Stimulated activated CD4-positive, alpha-beta T cell treated with anti-CD3 and anti-CD28 coated beads, Interleukin-4, amount 100 ng/mL, for 24 hours (primary cell): ENCODE measurements around the gene FUNDC2.

Source experiments
- DNase-seq: peaks from one replicate; pipeline ENCODE4 v3.0.0-alpha.2; 2020

FUNDC2 gene

GRCh38 chrX:155070975-155071693, 44.5 kb downstream of the FUNDC2 start, which contains the start of the genes BRCC3, CMC4 and MTCP1:
Gene BRCC3 (plus strand): TSS chrX:155071508. CDS start chrX:155071528, 20 bp downstream.
Gene CMC4 (minus strand): TSS chrX:155071136. CDS start chrX:155064023, 7,113 bp downstream.
Gene MTCP1 (minus strand): TSS chrX:155071136. CDS start chrX:155066010, 5,126 bp downstream.
- peak; percentile 76 for DNase-seq

- no peak for DNase-seq
These were observed 45.1 kb downstream of the FUNDC2 start for GRCh38 chrX:155071694-155072280.

DNA sequence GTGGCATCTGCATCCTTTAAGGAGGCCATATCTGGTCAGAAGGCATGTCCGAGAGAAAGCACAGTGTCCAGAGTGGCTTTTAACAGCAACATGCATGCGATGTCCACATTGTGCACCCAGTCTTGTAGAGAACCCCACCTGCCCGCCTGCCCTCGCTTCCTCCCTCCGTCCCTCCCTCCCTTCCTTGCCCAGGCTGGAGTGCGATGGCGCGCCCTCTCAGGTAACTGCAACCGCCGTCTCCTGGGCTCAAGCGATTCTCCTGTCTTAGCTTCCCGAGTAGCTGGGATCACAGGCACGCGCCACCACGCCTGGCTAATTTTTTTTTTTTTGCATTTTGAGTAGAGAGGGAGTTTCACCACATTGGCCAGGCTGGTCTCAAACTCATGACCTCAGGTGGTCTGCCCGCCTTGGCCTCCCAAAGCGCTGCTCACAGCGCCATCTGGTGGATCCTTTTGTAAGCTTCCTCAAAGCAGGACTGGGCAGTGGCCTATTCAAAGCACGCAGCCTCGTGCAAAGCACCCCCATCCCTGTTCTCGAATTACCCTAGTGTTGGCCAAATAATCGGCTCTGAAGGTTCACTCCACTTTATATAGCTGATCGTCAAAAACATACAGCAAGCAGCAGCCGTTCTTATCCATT, 59.7 kb downstream of the FUNDC2 start:
- peak; percentile 49 for DNase-seq

- no peak for DNase-seq
These were observed 60.5 kb downstream of the FUNDC2 start for GRCh38 chrX:155086961-155087735.

GRCh38 chrX:155094468-155095061, 67.9 kb downstream of the FUNDC2 start:
- DNase-seq, result peak; percentile 30

- DNase-seq, result no peak
These were observed 79.3 kb downstream of the FUNDC2 start for GRCh38 chrX:155105919-155106318.

DNA sequence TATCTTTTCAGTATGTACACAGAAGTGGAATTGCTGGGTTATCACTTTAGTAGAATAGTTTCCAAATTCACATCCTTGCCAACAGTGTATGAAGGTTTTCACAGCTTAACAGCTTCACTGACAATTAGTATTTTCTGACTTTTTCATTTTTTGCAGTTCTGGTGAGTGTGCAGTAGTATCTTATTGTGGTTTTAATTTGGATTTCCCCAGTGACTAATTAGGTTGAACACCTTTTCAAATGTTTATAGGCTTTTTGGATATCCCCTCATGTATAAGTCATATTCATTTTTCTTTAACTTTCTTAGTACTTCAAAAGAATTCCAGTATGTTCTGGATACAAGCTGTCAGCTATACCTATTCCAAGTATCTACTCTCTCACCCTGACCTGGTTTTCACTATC, 81.8 kb downstream of the FUNDC2 start:
- no peak for DNase-seq
